Measurements from ENCODE around the gene SORBS2.

Gene SORBS2

GRCh38 chr4:185846505-185847150 lies 34.6 kb upstream of the SORBS2 start:
- H3K4me3 ChIP-seq (ENCODE audit: low read depth, low read length): no peak overlapping the region
- TF ChIP-seq CTCF (IDR thresholded peaks at IDR 0.05; ENCODE audit: borderline replicate concordance, insufficient read depth, low read depth, low read length): no peak

GRCh38 chr4:185845966-185846365 lies 34.0 kb upstream of the SORBS2 start:
- no peak for TF ChIP-seq CTCF (IDR thresholded peaks at IDR 0.05; ENCODE audit: borderline replicate concordance, insufficient read depth, low read depth, low read length)
- no peak overlapping the region for H3K4me3 ChIP-seq (ENCODE audit: low read depth, low read length)

GRCh38 chr4:185841451-185841850 lies 29.5 kb upstream of the SORBS2 start:
- no peak for TF ChIP-seq CTCF (IDR thresholded peaks at IDR 0.05; ENCODE audit: borderline replicate concordance, insufficient read depth, low read depth, low read length)
- H3K4me3 ChIP-seq (ENCODE audit: low read depth, low read length): no peak overlapping the region

GRCh38 chr4:185840953-185841352 lies 29.0 kb upstream of the SORBS2 start:
- no peak for TF ChIP-seq CTCF (IDR thresholded peaks at IDR 0.05; ENCODE audit: borderline replicate concordance, insufficient read depth, low read depth, low read length)
- H3K4me3 ChIP-seq (ENCODE audit: low read depth, low read length): no peak overlapping the region

- no peak for TF ChIP-seq CTCF (IDR thresholded peaks at IDR 0.05; ENCODE audit: borderline replicate concordance, insufficient read depth, low read depth, low read length)
- H3K4me3 ChIP-seq (ENCODE audit: low read depth, low read length): no peak overlapping the region
These were observed 28.2 kb upstream of the SORBS2 start for GRCh38 chr4:185840201-185840600.

GRCh38 chr4:185839770-185840169 lies 27.8 kb upstream of the SORBS2 start:
- H3K4me3 ChIP-seq (ENCODE audit: low read depth, low read length): no peak overlapping the region
- no peak for TF ChIP-seq CTCF (IDR thresholded peaks at IDR 0.05; ENCODE audit: borderline replicate concordance, insufficient read depth, low read depth, low read length)

- no peak for TF ChIP-seq CTCF (IDR thresholded peaks at IDR 0.05; ENCODE audit: borderline replicate concordance, insufficient read depth, low read depth, low read length)
These were observed 27.3 kb upstream of the SORBS2 start for GRCh38 chr4:185839194-185839712.

More at GRCh38 chr4:185839194-185839712, 27.3 kb upstream of the SORBS2 start:
- H3K4me3 ChIP-seq (ENCODE audit: low read depth, low read length): no peak overlapping the region
